Keratinocyte (primary cell): Measurements from ENCODE around the gene ZNF480. TPM values are rescaled to one million over a fixed set of nuclear protein-coding genes. Genes with fewer than 3 reads are reported as not detected.

Source experiments
- DNase-seq: peaks from one replicate; pipeline ENCODE4 v3.0.0-alpha.2; 2011; ENCODE audit warnings: low read depth, missing footprints, low spot score
- FAIRE-seq: peaks from 2 replicates; lab custom pipeline; 2011; peaks lifted over from hg19 to GRCh38; lab: Jason Lieb, UNC
- H2AFZ ChIP-seq: 2 replicates; pipeline ENCODE4 v1.6.0; 2012; ENCODE audit warnings: low read length, control low read depth, inconsistent platforms; ENCODE audit not compliant: control insufficient read depth
- H3K27ac ChIP-seq: 2 replicates; pipeline ENCODE4 v1.5.1; 2011; ENCODE audit warnings: low read length; ENCODE audit not compliant: control insufficient read depth, insufficient read depth
- H3K27me3 ChIP-seq: 3 replicates; pipeline ENCODE4 v1.6.0; 2011; ENCODE audit warnings: low read length; ENCODE audit not compliant: control insufficient read depth, insufficient read depth; ENCODE audit errors: extremely low read depth
- H3K36me3 ChIP-seq, 2 experiments: 2 replicates in 1 of 2; 3 replicates in 1 of 2; pipeline ENCODE4 v1.5.1; 2011; ENCODE audit warnings: low read length in 2 of 2, mild to moderate bottlenecking in 1 of 2; ENCODE audit not compliant: control insufficient read depth in 2 of 2, insufficient read depth in 2 of 2; ENCODE audit errors: extremely low read depth in 1 of 2
- H3K4me1 ChIP-seq: 3 replicates; pipeline ENCODE4 v1.5.1; 2011; ENCODE audit warnings: low read length; ENCODE audit not compliant: control insufficient read depth, insufficient read depth; ENCODE audit errors: extremely low read depth
- H3K4me2 ChIP-seq: 3 replicates; pipeline ENCODE4 v1.6.0; 2011; ENCODE audit warnings: low read depth, low read length; ENCODE audit not compliant: control insufficient read depth, insufficient read depth; ENCODE audit errors: extremely low read depth
- H3K4me3 ChIP-seq, 3 experiments: fragments of 200-600 bp in 1 of 3; sonication (generic) in 1 of 3; 2 replicates in 2 of 3; 3 replicates in 1 of 3; pipeline ENCODE4 v1.5.1; 2011 to 2016; ENCODE audit warnings: low read length in 3 of 3, mild to moderate bottlenecking in 3 of 3, control low read depth in 2 of 3, inconsistent platforms in 1 of 3, low read depth in 1 of 3, mixed read lengths in 1 of 3, mixed run types in 1 of 3, moderate library complexity in 1 of 3; ENCODE audit not compliant: control insufficient read depth in 2 of 3, insufficient read depth in 2 of 3; ENCODE audit errors: extremely low read depth in 1 of 3
- H3K79me2 ChIP-seq: 2 replicates; pipeline ENCODE4 v1.6.0; 2012; ENCODE audit warnings: low read length; ENCODE audit not compliant: control insufficient read depth, insufficient read depth
- H3K9ac ChIP-seq: 3 replicates; pipeline ENCODE4 v1.6.0; 2011; ENCODE audit warnings: low read length; ENCODE audit not compliant: control insufficient read depth, insufficient read depth; ENCODE audit errors: extremely low read depth
- H3K9me1 ChIP-seq: 3 replicates; pipeline ENCODE4 v1.6.0; 2011; ENCODE audit warnings: low read length; ENCODE audit not compliant: control insufficient read depth, insufficient read depth; ENCODE audit errors: extremely low read depth
- H3K9me3 ChIP-seq: 2 replicates; pipeline ENCODE4 v1.5.1; 2012; ENCODE audit warnings: low read depth, low read length; ENCODE audit not compliant: control insufficient read depth
- H4K20me1 ChIP-seq: 3 replicates; pipeline ENCODE4 v1.6.0; 2011; ENCODE audit warnings: low read length; ENCODE audit not compliant: control insufficient read depth, insufficient read depth; ENCODE audit errors: extremely low read depth
- CTCF ChIP-seq, 3 experiments: IDR thresholded peaks in 1 of 3; conservative IDR thresholded peaks in 1 of 3; optimal IDR thresholded peaks in 1 of 3; 2 replicates in 2 of 3; 3 replicates in 1 of 3; pipeline versions ENCODE3 to v1.5.1; 2011; ENCODE audit warnings: low read length in 3 of 3, mild to moderate bottlenecking in 3 of 3, moderate library complexity in 2 of 3, control low read depth in 1 of 3, inconsistent platforms in 1 of 3; ENCODE audit not compliant: insufficient read depth in 2 of 3; ENCODE audit errors: extremely low read depth in 1 of 3
- EZH2 ChIP-seq: IDR thresholded peaks from one replicate; pipeline ENCODE4 v1.6.1; 2012; ENCODE audit warnings: inconsistent platforms, mild to moderate bottlenecking, low read length, moderate library complexity
- dilution Hi-C: fragments of 300-500 bp; cut with MboI; formaldehyde crosslinking; loops from one replicate; pipeline ENCODE4 v1.7.0; 2020; ENCODE audit warnings: low sequenced_read_pairs; ENCODE audit not compliant: extremely low pct_ligation_motif_present
- polyA plus RNA-seq, 5 experiments: library from polyadenylated mRNA; depleted of rRNA in 3 of 5; stranded (reverse) in 3 of 5; stranded (forward) in 1 of 5; unstranded in 1 of 5; fragments of >200 nt; gene quantifications; 1 replicate in 1 of 5; 2 replicates in 3 of 5; 3 replicates in 1 of 5; pipeline versions ENCODE4 v1.2.1 to v1.2.3, GENCODE V29; 2011 to 2012; ENCODE audit warnings: missing spikeins in 2 of 5, low read depth in 1 of 5, low replicate concordance in 1 of 5

Gene ZNF480
- polyA plus RNA-seq, 1 donor (not counting 4 experiments of a cell fraction or from before 2014, with no cell fraction given): 7.5 TPM

GRCh38 chr19:52269338-52270261 lies 27.4 kb upstream of the ZNF480 start, which contains the start of gene ZNF766:
TSS of gene ZNF766 (plus strand) at chr19:52269587. CDS start at chr19:52269614, 27 bp downstream.
- Histone ChIP-seq H3K9ac (peak within 1 kb of the TSS; percentile 100), H4K20me1 (no peaks in the 10 kb centered on the region), H3K4me3 (peak within 1 kb of the TSS; percentile 84 to 98 (median 85)), H3K9me3 (no peaks in the 10 kb centered on the region), H3K36me3 (peaks cover 10 to 12% of the 10 kb centered on the region in 2 experiments), H3K27me3 (no peaks in the 10 kb centered on the region), H3K4me1 (peaks cover 4% of the 10 kb centered on the region), H3K9me1 (no peaks in the 10 kb centered on the region), H3K27ac (peak within 1 kb of the TSS; percentile 98), H2AFZ (peak within 1 kb of the TSS; percentile 89), H3K4me2 (peak within 1 kb of the TSS; percentile 97), H3K79me2 (peaks cover 44% of the 10 kb centered on the region)
- no peak for FAIRE-seq
- DNase-seq: peak; percentile 48
- dilution Hi-C loops: no loop called here
- no peak for TF ChIP-seq EZH2
- no peak for TF ChIP-seq CTCF (optimal IDR thresholded peaks at IDR 0.05 in 1 of 3, IDR thresholded peaks at IDR 0.05 in 1 of 3, conservative IDR thresholded peaks at IDR 0.05 in 1 of 3; ENCODE audit: extremely low read depth in 1 of 3, insufficient read depth in 2 of 3, low read length in 3 of 3)

- Histone ChIP-seq H3K27ac (peak overlapping the region; percentile 98), H3K4me2 (peak overlapping the region; percentile 97), H2AFZ (peak overlapping the region; percentile 89), H3K4me1 (peaks cover 4% of the 10 kb centered on the region), H3K9me3 (no peaks in the 10 kb centered on the region), H3K4me3 (peak overlapping the region; percentile 84 to 98 (median 85)), H3K9ac (peak overlapping the region; percentile 100), H4K20me1 (no peaks in the 10 kb centered on the region), H3K9me1 (no peaks in the 10 kb centered on the region), H3K27me3 (no peaks in the 10 kb centered on the region), H3K79me2 (peaks cover 50% of the 10 kb centered on the region), H3K36me3 (peaks cover 10 to 12% of the 10 kb centered on the region in 2 experiments)
- dilution Hi-C loops: no loop called here
- DNase-seq (no peak), FAIRE-seq (no peak)
- TF ChIP-seq CTCF (optimal IDR thresholded peaks at IDR 0.05 in 1 of 3, IDR thresholded peaks at IDR 0.05 in 1 of 3, conservative IDR thresholded peaks at IDR 0.05 in 1 of 3; ENCODE audit: extremely low read depth in 1 of 3, insufficient read depth in 2 of 3, low read length in 3 of 3) (no peak), EZH2 (no peak)
Measured at GRCh38 chr19:52270266-52270885, 26.6 kb upstream of the ZNF480 start.
